HTERT RPE-1 (cell line): ENCODE results near the gene KCNS3.

ENCODE experiments used
- in situ Hi-C: fragments of 300-500 bp; cut with MboI; formaldehyde crosslinking; loops from 4 replicates; pipeline ENCODE4 v1.14.3; 2020; ENCODE audit warnings: low sequenced_read_pairs

KCNS3 gene, protein sequence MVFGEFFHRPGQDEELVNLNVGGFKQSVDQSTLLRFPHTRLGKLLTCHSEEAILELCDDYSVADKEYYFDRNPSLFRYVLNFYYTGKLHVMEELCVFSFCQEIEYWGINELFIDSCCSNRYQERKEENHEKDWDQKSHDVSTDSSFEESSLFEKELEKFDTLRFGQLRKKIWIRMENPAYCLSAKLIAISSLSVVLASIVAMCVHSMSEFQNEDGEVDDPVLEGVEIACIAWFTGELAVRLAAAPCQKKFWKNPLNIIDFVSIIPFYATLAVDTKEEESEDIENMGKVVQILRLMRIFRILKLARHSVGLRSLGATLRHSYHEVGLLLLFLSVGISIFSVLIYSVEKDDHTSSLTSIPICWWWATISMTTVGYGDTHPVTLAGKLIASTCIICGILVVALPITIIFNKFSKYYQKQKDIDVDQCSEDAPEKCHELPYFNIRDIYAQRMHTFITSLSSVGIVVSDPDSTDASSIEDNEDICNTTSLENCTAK

DNA sequence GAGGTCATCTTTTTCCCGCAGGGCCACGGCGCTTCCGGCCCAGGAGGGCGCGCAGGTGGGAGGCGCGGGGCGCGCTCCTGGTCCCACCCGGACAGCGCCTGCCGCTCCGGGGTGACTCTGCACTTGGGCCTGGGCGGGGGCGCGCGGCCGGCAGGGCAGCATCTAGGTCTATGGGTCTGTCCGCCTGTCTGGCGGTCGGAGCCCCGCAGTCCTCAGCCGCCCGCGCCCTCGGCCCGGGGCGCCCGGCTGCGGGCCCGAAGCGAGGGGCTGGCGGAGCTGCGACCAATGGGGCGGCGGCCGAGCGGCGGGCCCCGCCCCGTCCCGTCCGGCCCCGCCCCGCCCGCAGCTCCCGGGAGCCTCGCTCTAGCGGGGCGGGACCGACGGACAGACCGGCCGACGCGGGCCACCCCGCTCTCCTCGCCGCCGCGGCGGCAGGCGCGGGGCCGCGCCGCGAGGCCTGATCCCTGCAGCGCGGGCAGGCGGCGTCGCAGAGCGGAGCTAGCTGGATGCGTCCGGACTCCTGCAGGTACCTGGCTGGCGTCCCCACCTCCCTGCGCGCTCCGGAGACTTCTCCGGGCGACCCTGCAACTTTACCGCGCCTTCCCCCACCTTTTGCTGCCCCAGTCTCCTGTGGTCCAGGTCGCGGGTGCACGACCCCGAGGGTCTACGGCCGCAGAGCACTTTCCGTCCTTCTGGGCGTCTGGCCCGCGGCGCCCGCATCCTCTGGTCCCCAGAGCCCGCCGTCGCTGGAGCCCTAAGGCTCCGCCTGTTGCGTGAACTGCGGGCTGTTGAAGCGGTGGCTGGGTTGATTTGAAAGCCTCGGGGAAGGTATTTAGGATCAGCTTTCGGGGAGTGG lies at the start of gene KCNS3:
TSS of gene KCNS3 (plus strand) at position 387 of the 856 bp plus-strand sequence. CDS start 52,342 bp downstream, outside the sequence.
- in situ Hi-C loops, result no loop called here

DNA sequence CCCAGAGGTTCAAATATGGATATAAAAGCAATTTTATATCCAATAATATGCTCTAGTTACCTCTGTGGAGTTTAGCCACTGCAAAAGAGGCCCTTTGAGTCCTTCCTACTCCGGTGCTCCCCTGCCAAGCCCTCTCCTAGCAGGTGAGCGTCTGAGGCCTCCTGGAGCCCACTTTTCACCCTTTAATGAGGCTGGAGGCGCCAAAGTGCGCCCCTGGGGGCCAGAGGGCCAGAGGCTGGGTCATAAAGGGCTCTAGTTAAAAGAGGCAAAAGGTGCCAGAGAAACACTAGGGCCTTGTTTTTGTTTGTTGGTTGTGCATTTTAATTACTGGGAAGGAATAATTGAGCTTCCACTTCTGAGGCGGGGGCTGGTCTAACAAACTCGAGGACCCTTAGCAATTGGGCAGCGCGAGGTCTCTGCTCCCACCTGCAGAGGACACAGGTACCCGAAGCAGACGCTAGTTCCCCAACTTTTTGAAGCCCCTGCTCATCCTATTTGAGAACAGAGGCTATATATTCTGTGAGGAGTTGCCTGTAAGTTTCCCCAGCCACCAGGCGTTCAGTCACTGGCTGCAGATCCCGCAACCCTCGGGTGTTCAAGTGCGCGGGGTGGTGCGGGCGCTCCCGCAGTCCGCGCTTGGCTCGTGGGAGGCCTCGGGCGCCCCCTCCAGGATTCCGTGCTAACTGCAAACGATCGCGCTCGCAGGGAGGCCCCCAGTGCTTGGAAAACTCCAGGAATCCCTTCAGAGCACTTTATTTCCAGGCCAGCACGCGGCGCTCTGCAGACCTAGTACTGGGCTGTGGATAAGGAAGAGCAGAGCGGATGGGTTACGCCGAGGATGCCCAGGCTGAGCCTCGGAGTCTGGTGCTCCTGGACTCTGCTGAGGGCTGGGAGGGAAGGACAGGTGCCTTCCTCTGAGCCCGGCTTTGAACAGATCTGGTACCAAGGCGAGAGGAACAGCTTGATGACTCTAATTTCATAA lies 48.1 kb upstream of the KCNS3 start:
- in situ Hi-C loops, result no loop called here

GRCh38 chr2:17835516-17835915 lies 43.0 kb upstream of the KCNS3 start:
- in situ Hi-C loops, result no loop called here

GRCh38 chr2:17839959-17840358 lies 38.5 kb upstream of the KCNS3 start:
- in situ Hi-C loops, result no loop called here

DNA sequence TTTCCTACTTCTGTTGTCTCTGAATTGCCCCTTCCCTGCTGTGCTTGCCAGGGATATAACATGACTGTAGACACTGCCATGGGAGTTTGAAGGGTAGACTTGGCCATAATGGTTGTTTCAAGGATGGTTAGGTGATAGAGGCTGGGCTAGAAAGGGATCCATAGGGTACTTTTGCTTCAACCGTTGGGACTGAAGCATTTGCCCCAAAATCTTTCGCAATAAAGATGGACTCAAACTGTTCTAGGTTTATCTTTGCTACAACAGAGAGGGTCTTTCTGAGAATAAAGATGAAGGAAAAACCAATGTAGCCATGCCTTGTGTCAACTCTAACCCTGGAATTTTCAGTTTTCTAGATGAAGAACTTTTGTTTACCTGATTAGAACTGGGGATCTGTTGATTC lies 35.0 kb upstream of the KCNS3 start:
- in situ Hi-C loops, result no loop called here

GRCh38 chr2:17845806-17846205 lies 32.7 kb upstream of the KCNS3 start:
- in situ Hi-C loops, result no loop called here

DNA sequence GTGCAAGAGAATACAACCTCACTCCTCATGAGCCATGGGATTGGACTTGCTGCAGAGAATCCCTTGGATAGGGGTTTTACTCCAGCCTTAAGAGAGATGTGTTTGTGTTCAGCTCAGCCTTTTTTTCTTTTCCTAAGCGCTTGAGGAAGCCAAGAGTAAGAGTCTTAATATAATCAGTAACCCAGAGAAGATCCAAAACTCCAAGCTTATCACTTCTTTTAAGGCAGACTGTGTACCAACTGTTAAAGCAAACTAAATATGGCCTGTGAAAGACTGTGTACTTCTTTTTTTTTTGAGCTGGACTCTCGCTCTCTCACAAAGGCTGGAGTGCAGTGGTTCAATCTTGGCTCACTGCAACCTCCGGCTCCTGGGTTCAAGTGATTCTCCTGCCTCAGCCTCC lies 31.8 kb upstream of the KCNS3 start:
- in situ Hi-C loops, result no loop called here

- in situ Hi-C loops, result no loop called here
Observed at GRCh38 chr2:17847236-17847635, 31.2 kb upstream of the KCNS3 start.

GRCh38 chr2:17849275-17849674 lies 29.2 kb upstream of the KCNS3 start:
- in situ Hi-C loops, result no loop called here

- in situ Hi-C loops, result no loop called here
Observed at GRCh38 chr2:17850151-17850550, 28.3 kb upstream of the KCNS3 start.

DNA sequence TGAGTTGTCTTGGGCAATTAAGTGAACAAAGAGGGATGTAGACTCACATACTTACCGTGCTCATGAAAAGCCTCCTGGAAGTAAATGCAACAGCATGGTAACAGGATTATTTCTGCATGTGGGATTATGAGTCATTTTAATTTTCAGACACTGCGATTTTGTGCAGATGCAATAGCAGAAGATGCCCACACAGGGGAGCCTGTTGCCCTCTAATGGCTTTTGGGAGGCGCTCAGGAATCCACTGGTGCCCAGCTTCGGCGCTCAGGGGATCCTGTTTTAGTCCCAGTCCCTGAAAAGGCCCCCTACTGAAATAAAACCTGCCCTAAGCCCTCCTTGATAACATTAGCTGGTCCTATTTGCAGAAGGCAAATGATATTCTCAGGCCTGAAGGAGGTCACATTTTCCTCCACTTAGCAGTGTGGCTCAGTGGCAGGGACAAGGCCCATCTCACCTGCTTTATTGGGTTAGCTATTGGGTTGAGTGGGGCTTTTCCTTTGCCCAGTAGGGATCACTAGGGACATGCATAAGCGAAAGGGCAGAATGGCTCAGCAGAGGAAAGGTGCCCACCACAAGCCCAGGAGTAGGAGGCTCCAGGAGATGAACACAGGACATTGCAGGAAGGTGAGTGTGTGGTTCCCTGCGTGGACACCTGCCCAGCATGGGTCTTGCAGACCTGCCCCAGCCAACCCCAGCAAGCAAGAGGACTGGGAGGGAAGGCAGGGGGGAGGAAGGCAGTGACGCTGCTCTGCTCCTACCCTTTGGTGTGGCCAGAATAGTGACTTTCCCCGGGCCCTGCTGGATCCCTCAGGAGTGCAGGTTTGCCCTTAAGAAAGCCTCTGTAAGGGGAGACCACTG lies 26.5 kb upstream of the KCNS3 start:
- in situ Hi-C loops, result no loop called here

GRCh38 chr2:17853799-17854198 lies 24.7 kb upstream of the KCNS3 start:
- in situ Hi-C loops, result no loop called here

DNA sequence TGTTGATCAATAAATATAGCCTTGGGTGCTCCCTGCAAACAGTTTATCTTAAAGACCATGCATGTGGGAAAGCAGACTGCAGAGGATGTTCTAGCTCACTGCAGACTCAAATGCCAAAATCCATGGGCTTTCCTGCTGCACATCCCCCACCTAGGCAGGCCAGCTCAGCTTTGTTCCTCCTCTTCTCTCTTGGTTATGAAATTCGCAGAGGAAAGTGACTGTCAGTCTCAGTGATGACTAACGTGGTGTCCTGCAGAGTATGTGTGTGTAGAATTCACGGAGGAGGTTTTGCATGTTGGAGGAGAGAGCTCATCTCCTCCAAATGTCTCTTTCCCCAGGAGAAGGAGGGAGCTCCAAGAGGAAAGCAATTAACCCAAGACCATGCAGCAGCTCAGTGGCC lies 21.4 kb upstream of the KCNS3 start:
- in situ Hi-C loops, result no loop called here

DNA sequence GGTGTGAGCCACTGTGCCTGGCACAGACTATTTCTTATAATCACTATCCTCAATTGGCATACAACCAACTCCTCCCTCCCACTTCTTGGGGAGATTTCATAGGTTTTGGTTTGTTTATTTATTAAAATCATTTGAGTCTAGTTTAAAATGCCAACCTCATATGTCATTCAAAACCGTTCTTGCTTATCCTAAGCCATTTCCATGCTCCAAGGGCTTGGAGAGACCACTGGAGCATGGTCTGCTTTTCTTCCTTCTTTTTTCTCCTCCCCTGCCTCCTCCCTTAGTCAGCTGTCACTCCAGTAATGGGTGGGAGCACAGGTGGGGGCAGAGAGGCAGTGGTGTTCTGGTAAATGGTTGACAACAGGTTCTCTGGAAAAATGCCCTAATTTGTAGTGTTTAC lies 20.4 kb upstream of the KCNS3 start:
- in situ Hi-C loops, result no loop called here

DNA sequence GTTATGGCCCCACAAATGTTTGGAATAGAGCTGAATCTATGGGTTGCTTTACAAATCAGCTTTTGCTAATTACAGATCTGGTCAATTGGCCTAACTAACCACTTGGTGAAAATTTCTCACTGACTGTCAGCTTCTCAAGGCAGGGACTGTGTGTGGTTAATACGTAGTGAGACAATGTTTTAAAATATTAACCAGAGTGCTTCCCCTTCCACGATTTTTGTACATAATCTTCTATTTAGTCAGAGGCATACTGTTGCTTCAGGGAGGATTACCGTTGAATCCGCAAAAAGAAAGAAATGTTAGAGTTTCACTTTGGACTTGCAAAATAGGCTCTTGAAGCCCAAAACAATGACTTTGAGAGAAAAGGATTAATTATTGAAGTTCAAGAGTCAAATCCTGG lies 14.9 kb upstream of the KCNS3 start:
- in situ Hi-C loops, result no loop called here

DNA sequence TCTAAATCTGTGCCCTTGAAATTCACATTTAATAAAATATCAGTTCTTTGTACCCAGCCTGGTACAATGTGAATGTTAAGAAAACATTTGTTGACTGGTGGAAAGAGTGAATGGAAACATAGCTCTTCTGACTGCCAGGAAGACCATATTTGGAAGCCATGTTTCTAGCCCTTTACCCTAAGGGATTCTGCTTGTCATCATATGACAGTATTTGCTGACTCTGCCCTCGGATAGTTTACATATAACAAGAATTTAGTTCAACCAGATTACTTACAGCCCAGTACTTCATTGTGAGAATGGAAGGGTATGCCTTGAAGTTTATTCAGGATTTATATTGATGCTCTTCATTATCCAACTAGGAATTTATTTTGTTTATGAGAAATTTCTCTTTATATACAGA lies 13.8 kb upstream of the KCNS3 start:
- in situ Hi-C loops, result no loop called here

DNA sequence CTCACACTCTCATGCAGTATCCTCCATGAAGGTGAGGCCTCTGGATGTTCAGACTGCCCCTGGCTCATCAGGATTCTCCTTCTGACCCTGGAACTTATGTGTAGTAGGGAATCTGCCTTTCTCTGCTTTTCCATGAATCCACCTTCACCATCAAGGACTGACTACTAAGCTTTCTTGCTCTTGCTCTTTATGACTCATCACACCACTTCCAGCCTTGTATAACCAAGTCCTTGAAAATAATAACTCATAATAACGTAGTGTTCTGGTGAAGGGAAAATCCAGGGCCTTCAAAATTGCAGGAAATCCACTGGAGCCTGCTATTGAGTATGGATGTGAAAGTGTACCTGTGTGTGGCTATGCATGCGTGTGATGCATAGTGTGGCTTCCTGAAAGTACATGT lies 11.3 kb upstream of the KCNS3 start:
- in situ Hi-C loops, result no loop called here

- in situ Hi-C loops, result no loop called here
Observed at GRCh38 chr2:17869128-17869527, 9.3 kb upstream of the KCNS3 start.

GRCh38 chr2:17871639-17872038 lies 6.8 kb upstream of the KCNS3 start:
- in situ Hi-C loops, result no loop called here

GRCh38 chr2:17873021-17873420 lies 5.4 kb upstream of the KCNS3 start:
- in situ Hi-C loops, result no loop called here
